Common myeloid progenitor, CD34-positive (primary cell): ENCODE data around the gene NPHP1.

Experiments
- CTCF ChIA-PET: fragments of 350-600 bp; sonication (Branson Sonifier 250); formaldehyde crosslinking; loops from one replicate; lab custom pipeline; 2021; ENCODE audit warnings: antibody characterized with exemption; lab: Charles Lee
- POLR2A ChIA-PET: fragments of 350-600 bp; sonication (Branson Sonifier 250); formaldehyde crosslinking; loops from one replicate; lab custom pipeline; 2021; ENCODE audit warnings: antibody characterized with exemption; lab: Charles Lee
- DNase-seq, 3 donors: peaks; one replicate each; pipeline versions ENCODE4 v3.0.0 to v3.0.0-alpha.2; 2013
- H3K27ac ChIP-seq, 2 experiments: 1 replicate in 1 of 2; 2 replicates in 1 of 2; pipeline ENCODE4 v1.7.0; 2013; ENCODE audit warnings: inconsistent platforms in 2 of 2, low read length in 2 of 2, mild to moderate bottlenecking in 2 of 2, low read depth in 1 of 2, moderate library complexity in 1 of 2; ENCODE audit not compliant: severe bottlenecking in 2 of 2, insufficient read depth in 1 of 2, poor library complexity in 1 of 2
- H3K27me3 ChIP-seq, 5 experiments: replicated peaks in 2 of 5; 1 replicate in 3 of 5; 2 replicates in 2 of 5; pipeline versions ENCODE4 v1.6.1 to v1.7.0; 2013; ENCODE audit warnings: low read length in 4 of 5, mild to moderate bottlenecking in 2 of 5, moderate library complexity in 2 of 5, inconsistent platforms in 1 of 5; ENCODE audit not compliant: insufficient read depth in 5 of 5, control insufficient read depth in 4 of 5
- H3K36me3 ChIP-seq, 4 experiments: 1 replicate in 2 of 4; 2 replicates in 2 of 4; pipeline versions ENCODE4 v1.6.1 to v1.7.0; 2013; ENCODE audit warnings: low read length in 3 of 4, control low read depth in 1 of 4, mild to moderate bottlenecking in 1 of 4; ENCODE audit not compliant: control insufficient read depth in 4 of 4, insufficient read depth in 4 of 4
- H3K4me1 ChIP-seq, 4 experiments: 1 replicate in 3 of 4; 2 replicates in 1 of 4; pipeline versions ENCODE4 v1.6.1 to v1.7.1; 2013; ENCODE audit warnings: low read length in 3 of 4, mild to moderate bottlenecking in 3 of 4, control low read depth in 1 of 4, inconsistent platforms in 1 of 4, moderate library complexity in 1 of 4; ENCODE audit not compliant: control insufficient read depth in 4 of 4, insufficient read depth in 4 of 4; ENCODE audit errors: control extremely low read depth in 1 of 4
- H3K4me3 ChIP-seq, 7 experiments: 1 replicate in 4 of 7; 2 replicates in 3 of 7; pipeline versions ENCODE4 v1.5.1 to v1.7.0; 2013; ENCODE audit warnings: mild to moderate bottlenecking in 7 of 7, low read length in 6 of 7, moderate library complexity in 6 of 7, inconsistent platforms in 2 of 7, low read depth in 2 of 7, control low read depth in 1 of 7; ENCODE audit not compliant: insufficient read depth in 4 of 7, control insufficient read depth in 1 of 7; ENCODE audit errors: extremely low read depth in 1 of 7
- H3K9me3 ChIP-seq, 5 experiments: 1 replicate in 4 of 5; 2 replicates in 1 of 5; pipeline versions ENCODE4 v1.6.1 to v1.7.1; 2013; ENCODE audit warnings: low read length in 4 of 5, mild to moderate bottlenecking in 2 of 5, inconsistent platforms in 1 of 5, low read depth in 1 of 5, moderate library complexity in 1 of 5; ENCODE audit not compliant: control insufficient read depth in 4 of 5, insufficient read depth in 2 of 5; ENCODE audit errors: control extremely low read depth in 1 of 5
- WGBS: methylation state at CpG from one replicate; pipeline ENCODE4 v1.1.5; 2013; ENCODE audit not compliant: insufficient coverage; 5-methylcytosine and 5-hydroxymethylcytosine counted together

Gene NPHP1

GRCh38 chr2:110149330-110150220 is 55.2 kb downstream of the NPHP1 start:
- H3K9me3 ChIP-seq, result peaks cover 0 to under 1% (median 0%) of the 10 kb centered on the region in 5 experiments
- peak in 2 of 3 donors; percentile 16 to 35 for DNase-seq
- H3K27me3 ChIP-seq, result no peaks in the 10 kb centered on the region
- POLR2A ChIA-PET, result no interaction called here
- CTCF ChIA-PET, result no interaction called here
- 90% methylated on average over 2 of the region's 6 CpGs for WGBS
- no peaks in the 10 kb centered on the region for H3K36me3 ChIP-seq
- H3K4me3 ChIP-seq, result no peak overlapping the region
- no peak overlapping the region for H3K27ac ChIP-seq
- H3K4me1 ChIP-seq, result no peaks in the 10 kb centered on the region

- Histone ChIP-seq H3K27ac (no peak overlapping the region), H3K4me3 (no peak overlapping the region), H3K27me3 (no peaks in the 10 kb centered on the region), H3K4me1 (no peaks in the 10 kb centered on the region), H3K36me3 (no peaks in the 10 kb centered on the region), H3K9me3 (no peaks in the 10 kb centered on the region)
- ChIA-PET POLR2A (no interaction called here), CTCF (no interaction called here)
- DNase-seq, result no peak
- 100% methylated on average over 2 of the region's 2 CpGs for WGBS
Observed at GRCh38 chr2:110146945-110147332, 57.9 kb downstream of the NPHP1 start.

DNA sequence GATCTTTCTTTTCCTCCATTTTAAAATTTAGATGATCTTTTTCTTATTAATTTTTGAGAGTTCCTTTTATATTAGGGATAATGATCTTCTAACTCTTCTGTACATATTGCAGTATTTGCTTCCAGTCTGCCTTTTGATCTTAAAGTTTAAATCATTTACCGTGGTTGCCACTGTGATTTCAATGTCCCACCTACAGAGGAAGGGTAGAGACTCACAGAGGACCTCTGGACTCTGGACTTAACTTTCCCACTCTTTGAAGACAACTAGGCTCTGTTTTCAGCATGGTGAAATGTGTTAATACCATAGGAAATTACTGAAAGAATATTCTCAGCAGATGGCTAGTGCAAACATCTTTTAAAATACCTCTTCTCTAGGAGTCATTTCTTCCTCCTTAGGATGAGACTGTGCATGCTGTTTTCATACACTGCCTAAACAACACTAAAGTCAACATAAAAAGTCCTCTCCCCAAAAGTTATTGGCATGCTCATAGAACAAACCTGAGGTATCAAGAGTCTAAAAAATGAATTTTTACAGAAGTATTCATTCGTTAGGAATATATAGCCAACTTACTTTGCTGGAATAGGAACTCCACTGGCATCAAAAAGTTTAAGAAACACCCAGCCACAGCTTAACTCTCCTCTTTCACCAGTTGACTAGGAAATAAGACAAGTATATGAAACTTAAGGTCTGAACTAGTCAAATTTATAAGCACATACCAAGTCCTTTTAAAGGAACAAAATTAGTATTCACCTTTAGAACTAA is 58.4 kb downstream of the NPHP1 start:
- no peaks in the 10 kb centered on the region for H3K9me3 ChIP-seq
- POLR2A ChIA-PET, result no interaction called here
- H3K4me1 ChIP-seq, result no peaks in the 10 kb centered on the region
- H3K4me3 ChIP-seq, result no peak overlapping the region
- DNase-seq, result no peak
- no peaks in the 10 kb centered on the region for H3K36me3 ChIP-seq
- CTCF ChIA-PET, result interaction anchor here (1.5 kb wide), 1 partner anchor 9 kb away, joined by 3 read pairs; no protein-coding TSS in a partner anchor
- 100% methylated on average over 1 of the region's 2 CpGs for WGBS
- no peak overlapping the region for H3K27ac ChIP-seq
- H3K27me3 ChIP-seq, result no peaks in the 10 kb centered on the region

DNA sequence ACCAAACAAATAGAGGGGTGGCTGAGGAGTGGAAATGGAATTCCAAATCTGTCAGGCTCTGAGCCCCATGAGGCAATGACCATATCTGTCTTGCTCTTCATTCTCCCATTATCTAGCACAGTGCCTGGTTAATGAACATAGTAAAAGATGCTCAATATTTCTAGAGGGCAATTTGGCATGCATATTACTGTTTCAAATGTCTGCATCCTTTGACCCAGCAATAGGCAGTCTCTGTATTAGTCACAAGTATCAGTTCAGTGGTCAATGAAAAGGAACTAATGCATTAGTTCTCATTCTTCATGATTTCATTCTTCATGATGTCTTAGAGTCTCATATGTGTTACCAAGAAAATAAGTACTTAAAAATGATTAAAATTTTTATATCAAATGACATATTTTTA is 60.8 kb downstream of the NPHP1 start:
- H3K9me3 ChIP-seq, result no peaks in the 10 kb centered on the region
- ChIA-PET POLR2A (no interaction called here), CTCF (no interaction called here)
- no peaks in the 10 kb centered on the region for H3K27me3 ChIP-seq
- no peaks in the 10 kb centered on the region for H3K36me3 ChIP-seq
- DNase-seq, result no peak
- no peak overlapping the region for H3K4me3 ChIP-seq
- no peaks in the 10 kb centered on the region for H3K4me1 ChIP-seq
- H3K27ac ChIP-seq, result no peak overlapping the region

DNA sequence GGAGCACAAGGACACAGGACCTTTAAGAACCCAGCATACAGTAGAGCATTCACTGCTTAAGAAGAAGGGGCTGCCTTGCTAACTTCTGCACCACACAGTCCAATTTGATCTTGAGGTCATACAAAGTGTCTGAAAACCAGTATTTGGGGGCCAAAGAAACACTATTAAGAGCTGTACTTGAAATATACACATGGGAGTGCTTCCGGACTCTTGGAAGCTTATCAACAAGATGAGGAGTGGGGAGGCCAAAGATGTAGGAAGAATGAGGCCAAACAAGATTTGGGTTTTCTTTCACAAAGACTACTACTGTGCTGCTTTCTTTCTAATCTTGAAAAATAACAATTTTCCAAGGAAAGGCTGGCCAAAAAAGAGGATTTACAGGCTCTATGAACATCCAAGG is 64.4 kb downstream of the NPHP1 start:
- POLR2A ChIA-PET, result no interaction called here
- H3K27me3 ChIP-seq, result no peaks in the 10 kb centered on the region
- no peaks in the 10 kb centered on the region for H3K9me3 ChIP-seq
- no peaks in the 10 kb centered on the region for H3K4me1 ChIP-seq
- no peak for DNase-seq
- H3K4me3 ChIP-seq, result no peak overlapping the region
- CTCF ChIA-PET, result no interaction called here
- WGBS, result 100% methylated on average over 1 of the region's 1 CpG
- H3K36me3 ChIP-seq, result no peaks in the 10 kb centered on the region
- H3K27ac ChIP-seq, result no peak overlapping the region

DNA sequence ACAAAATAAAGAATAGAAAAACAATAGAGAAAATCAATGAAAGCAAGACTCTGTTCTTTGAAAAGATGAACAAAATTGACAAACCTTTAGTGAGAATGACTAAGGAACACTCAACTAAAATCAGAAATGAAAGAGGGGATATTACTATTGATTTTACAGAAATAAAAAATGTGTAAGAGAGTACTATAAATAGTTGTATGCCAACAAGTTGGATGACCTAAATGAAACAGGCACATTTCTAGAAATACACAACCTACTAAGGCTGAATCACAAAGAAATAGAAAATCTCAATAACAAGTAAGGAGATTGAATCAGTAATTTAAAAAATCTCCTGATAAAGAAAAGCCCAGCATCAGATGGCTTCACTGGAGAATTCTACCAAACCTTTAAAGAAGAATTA is 70.8 kb downstream of the NPHP1 start:
- CTCF ChIA-PET, result no interaction called here
- Histone ChIP-seq H3K4me3 (no peak overlapping the region), H3K4me1 (no peaks in the 10 kb centered on the region), H3K27ac (no peak overlapping the region), H3K36me3 (no peaks in the 10 kb centered on the region), H3K9me3 (peaks cover 0 to 18% (median 0%) of the 10 kb centered on the region in 5 experiments), H3K27me3 (no peaks in the 10 kb centered on the region)
- POLR2A ChIA-PET, result no interaction called here
- DNase-seq, result no peak

GRCh38 chr2:110131166-110131565 is 73.6 kb downstream of the NPHP1 start:
- H3K36me3 ChIP-seq, result no peaks in the 10 kb centered on the region
- ChIA-PET CTCF (no interaction called here), POLR2A (no interaction called here)
- no peak overlapping the region for H3K27ac ChIP-seq
- no peaks in the 10 kb centered on the region for H3K27me3 ChIP-seq
- no peak overlapping the region for H3K4me3 ChIP-seq
- no peak for DNase-seq
- H3K4me1 ChIP-seq, result no peaks in the 10 kb centered on the region
- H3K9me3 ChIP-seq, result peaks cover 0 to 18% (median 0%) of the 10 kb centered on the region in 5 experiments
- WGBS, result 83% methylated on average over 1 of the region's 2 CpGs
